ENCODE measurements around the gene SERPINE1.
A peak's percentile ranks its signal among the peaks of the same experiment; 100 is the strongest.
"Not testable (repeated sequence)": the region's sequence is repeated elsewhere in the genome, so short reads cannot be mapped to it uniquely, and the experiment has no call there.

SERPINE1 gene

GRCh38 chr7:101126651-101127459, at the start of gene SERPINE1:
SERPINE1 (plus strand) TSS chr7:101127104; CDS start chr7:101128394, 1,290 bp downstream.
- peak; percentile 57 for DNase-seq

- DNase-seq = peak; percentile 90
Observed at GRCh38 chr7:101077303-101078086, 49.4 kb upstream of the SERPINE1 start.

- DNase-seq = no peak
Observed at GRCh38 chr7:101081432-101081831, 45.5 kb upstream of the SERPINE1 start.

- DNase-seq = no peak
Observed at GRCh38 chr7:101084865-101085161, 42.1 kb upstream of the SERPINE1 start.

GRCh38 chr7:101085162-101085964, 41.5 kb upstream of the SERPINE1 start, which contains the start of gene TRIM56:
TRIM56 (plus strand) TSS chr7:101085481; CDS start chr7:101087313, 1,832 bp downstream.
- peak; percentile 86 for DNase-seq

GRCh38 chr7:101087334-101088068, 39.4 kb upstream of the SERPINE1 start:
- DNase-seq = no peak

- DNase-seq = no peak
Observed at GRCh38 chr7:101088069-101088425, 38.9 kb upstream of the SERPINE1 start.

- no peak for DNase-seq
Observed at GRCh38 chr7:101088858-101089529, 37.9 kb upstream of the SERPINE1 start.

GRCh38 chr7:101089876-101090275, 37.0 kb upstream of the SERPINE1 start:
- no peak for DNase-seq

- not testable (repeated sequence) for DNase-seq
Observed at GRCh38 chr7:101092266-101092905, 34.5 kb upstream of the SERPINE1 start.

- DNase-seq = no peak
Observed at GRCh38 chr7:101093906-101094305, 33.0 kb upstream of the SERPINE1 start.

GRCh38 chr7:101094376-101094775, 32.5 kb upstream of the SERPINE1 start:
- no peak for DNase-seq

GRCh38 chr7:101094791-101095375, 32.0 kb upstream of the SERPINE1 start:
- peak; percentile 59 for DNase-seq

GRCh38 chr7:101096331-101096956, 30.5 kb upstream of the SERPINE1 start:
- DNase-seq = no peak

GRCh38 chr7:101096957-101097347, 30.0 kb upstream of the SERPINE1 start:
- DNase-seq = no peak

- no peak for DNase-seq
Observed at GRCh38 chr7:101097561-101097960, 29.3 kb upstream of the SERPINE1 start.

- peak; percentile 76 for DNase-seq
Observed at GRCh38 chr7:101099969-101100781, 26.7 kb upstream of the SERPINE1 start.

GRCh38 chr7:101100858-101101847, 25.8 kb upstream of the SERPINE1 start:
- DNase-seq = no peak
